IPS-11a (cell line): ENCODE data around the gene MS4A6A.
"Not testable (repeated sequence)": the region's sequence is repeated elsewhere in the genome, so short reads cannot be mapped to it uniquely, and the experiment has no call there.

Experiments
- H3K4me3 ChIP-seq: one replicate; pipeline ENCODE4 v1.5.1; 2013; ENCODE audit warnings: low read depth, low read length, control low read depth

MS4A6A gene

GRCh38 chr11:60182541-60183330, at the start of gene MS4A6A:
Gene MS4A6A (minus strand): TSS chr11:60183083. CDS start chr11:60181727, 1,356 bp downstream.
- H3K4me3 ChIP-seq, result no peak within 1 kb of the TSS

GRCh38 chr11:60230681-60231080, 47.8 kb upstream of the MS4A6A start:
- no peak overlapping the region for H3K4me3 ChIP-seq

- H3K4me3 ChIP-seq, result no peak overlapping the region
Measured at GRCh38 chr11:60222141-60222540, 39.3 kb upstream of the MS4A6A start.

GRCh38 chr11:60221692-60222091, 38.8 kb upstream of the MS4A6A start:
- no peak overlapping the region for H3K4me3 ChIP-seq

GRCh38 chr11:60221181-60221580, 38.3 kb upstream of the MS4A6A start:
- no peak overlapping the region for H3K4me3 ChIP-seq

GRCh38 chr11:60214386-60214785, 31.5 kb upstream of the MS4A6A start:
- H3K4me3 ChIP-seq, result no peak overlapping the region

- H3K4me3 ChIP-seq, result no peak overlapping the region
Measured at GRCh38 chr11:60211206-60211605, 28.3 kb upstream of the MS4A6A start.

- H3K4me3 ChIP-seq, result no peak overlapping the region
Measured at GRCh38 chr11:60209977-60210376, 27.1 kb upstream of the MS4A6A start.

GRCh38 chr11:60208951-60209350, 26.1 kb upstream of the MS4A6A start:
- H3K4me3 ChIP-seq, result no peak overlapping the region

- no peak overlapping the region for H3K4me3 ChIP-seq
Measured at GRCh38 chr11:60208146-60208895, 25.4 kb upstream of the MS4A6A start.

- H3K4me3 ChIP-seq, result no peak overlapping the region
Measured at GRCh38 chr11:60206616-60207015, 23.7 kb upstream of the MS4A6A start.

- H3K4me3 ChIP-seq, result no peak overlapping the region
Measured at GRCh38 chr11:60204922-60205321, 22.0 kb upstream of the MS4A6A start.

- H3K4me3 ChIP-seq, result not testable (repeated sequence)
Measured at GRCh38 chr11:60201334-60201733, 18.5 kb upstream of the MS4A6A start.

- H3K4me3 ChIP-seq, result no peak overlapping the region
Measured at GRCh38 chr11:60197442-60197841, 14.6 kb upstream of the MS4A6A start.

GRCh38 chr11:60195923-60196368, 13.1 kb upstream of the MS4A6A start:
- no peak overlapping the region for H3K4me3 ChIP-seq

GRCh38 chr11:60194511-60194910, 11.6 kb upstream of the MS4A6A start:
- no peak overlapping the region for H3K4me3 ChIP-seq

- H3K4me3 ChIP-seq, result no peak overlapping the region
Measured at GRCh38 chr11:60193687-60194433, 11.0 kb upstream of the MS4A6A start.

GRCh38 chr11:60192564-60192963, 9.7 kb upstream of the MS4A6A start:
- not testable (repeated sequence) for H3K4me3 ChIP-seq

GRCh38 chr11:60188481-60188880, 5.6 kb upstream of the MS4A6A start:
- not testable (repeated sequence) for H3K4me3 ChIP-seq

- not testable (repeated sequence) for H3K4me3 ChIP-seq
Measured at GRCh38 chr11:60186128-60186527, 3.2 kb upstream of the MS4A6A start.

GRCh38 chr11:60185512-60185827, 2.6 kb upstream of the MS4A6A start:
- H3K4me3 ChIP-seq, result not testable (repeated sequence)
